OCI-LY7 (cell line): ENCODE data around the gene CYP27C1.

Experiments
- EZH2phosphoT487 ChIP-seq: fragments of 200-600 bp; sonication (generic); IDR thresholded peaks from 2 replicates; pipeline ENCODE4 v1.6.1; 2018; ENCODE audit warnings: low read depth, borderline replicate concordance, mild to moderate bottlenecking, mixed run types, antibody characterized with exemption, low read length, moderate library complexity, mixed read lengths
- TF ChIP-seq, protein P1 (sequence below): fragments of 200-600 bp; sonication (generic); conservative IDR thresholded peaks from 2 replicates; pipeline ENCODE4 v1.5.1; 2014; ENCODE audit warnings: mild to moderate bottlenecking, antibody characterized with exemption, low read length, moderate library complexity, mixed read lengths

DNA sequence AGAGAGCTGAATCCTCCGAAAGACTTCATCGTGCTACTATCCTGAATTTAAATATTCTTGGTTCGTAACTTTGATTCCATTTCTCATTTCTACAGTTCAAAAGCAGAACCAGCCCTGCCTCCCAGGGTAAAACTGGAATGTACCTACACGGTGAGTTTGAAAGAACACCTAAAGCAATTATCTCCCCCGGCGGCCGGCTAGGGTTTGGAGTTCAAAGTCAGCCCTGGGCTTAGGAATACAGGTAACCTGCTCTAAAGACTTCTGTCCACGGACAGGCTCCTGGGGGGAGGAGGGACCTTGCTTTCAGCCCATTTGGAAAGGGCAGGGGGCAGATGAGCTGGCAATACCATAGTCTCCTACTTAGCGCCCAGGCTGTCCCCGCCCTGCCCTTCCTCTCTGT lies 32.3 kb downstream of the CYP27C1 start:
- TF ChIP-seq, protein P1, sequence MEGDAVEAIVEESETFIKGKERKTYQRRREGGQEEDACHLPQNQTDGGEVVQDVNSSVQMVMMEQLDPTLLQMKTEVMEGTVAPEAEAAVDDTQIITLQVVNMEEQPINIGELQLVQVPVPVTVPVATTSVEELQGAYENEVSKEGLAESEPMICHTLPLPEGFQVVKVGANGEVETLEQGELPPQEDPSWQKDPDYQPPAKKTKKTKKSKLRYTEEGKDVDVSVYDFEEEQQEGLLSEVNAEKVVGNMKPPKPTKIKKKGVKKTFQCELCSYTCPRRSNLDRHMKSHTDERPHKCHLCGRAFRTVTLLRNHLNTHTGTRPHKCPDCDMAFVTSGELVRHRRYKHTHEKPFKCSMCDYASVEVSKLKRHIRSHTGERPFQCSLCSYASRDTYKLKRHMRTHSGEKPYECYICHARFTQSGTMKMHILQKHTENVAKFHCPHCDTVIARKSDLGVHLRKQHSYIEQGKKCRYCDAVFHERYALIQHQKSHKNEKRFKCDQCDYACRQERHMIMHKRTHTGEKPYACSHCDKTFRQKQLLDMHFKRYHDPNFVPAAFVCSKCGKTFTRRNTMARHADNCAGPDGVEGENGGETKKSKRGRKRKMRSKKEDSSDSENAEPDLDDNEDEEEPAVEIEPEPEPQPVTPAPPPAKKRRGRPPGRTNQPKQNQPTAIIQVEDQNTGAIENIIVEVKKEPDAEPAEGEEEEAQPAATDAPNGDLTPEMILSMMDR: no peak
- TF ChIP-seq EZH2phosphoT487: no peak
